ENCODE results near the gene ROBO4.

DNA sequence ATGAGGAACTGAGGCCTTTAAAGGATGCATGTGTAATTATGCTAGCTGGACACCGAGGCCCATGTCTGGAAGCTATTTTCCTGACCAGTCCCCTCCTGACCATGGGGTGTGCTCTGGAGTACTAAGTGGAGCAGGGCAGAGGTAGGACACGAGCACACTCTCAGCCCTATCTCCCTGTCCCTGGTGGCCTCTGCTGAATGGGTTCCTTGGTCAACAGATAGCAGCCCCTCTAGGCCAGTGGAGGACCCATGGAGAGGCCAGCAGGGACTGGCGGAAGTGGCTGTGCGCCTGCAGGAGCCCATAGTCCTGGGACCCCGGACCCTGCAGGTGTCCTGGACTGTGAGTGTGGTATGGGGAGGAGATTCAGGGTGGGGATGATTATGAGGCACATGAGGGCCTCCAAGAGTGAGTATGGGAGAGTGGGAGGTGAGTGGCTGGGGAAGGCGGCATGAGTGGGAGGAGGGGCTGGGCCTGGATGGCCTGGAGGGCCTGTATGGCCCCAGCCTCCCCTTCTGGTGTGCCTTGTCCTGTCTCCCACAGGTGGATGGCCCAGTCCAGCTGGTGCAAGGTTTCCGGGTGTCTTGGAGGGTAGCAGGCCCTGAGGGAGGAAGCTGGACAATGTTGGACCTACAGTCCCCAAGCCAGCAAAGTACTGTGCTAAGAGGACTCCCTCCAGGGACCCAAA is 23.0 kb downstream of the ROBO4 start:
- TF ChIP-seq, protein P1, sequence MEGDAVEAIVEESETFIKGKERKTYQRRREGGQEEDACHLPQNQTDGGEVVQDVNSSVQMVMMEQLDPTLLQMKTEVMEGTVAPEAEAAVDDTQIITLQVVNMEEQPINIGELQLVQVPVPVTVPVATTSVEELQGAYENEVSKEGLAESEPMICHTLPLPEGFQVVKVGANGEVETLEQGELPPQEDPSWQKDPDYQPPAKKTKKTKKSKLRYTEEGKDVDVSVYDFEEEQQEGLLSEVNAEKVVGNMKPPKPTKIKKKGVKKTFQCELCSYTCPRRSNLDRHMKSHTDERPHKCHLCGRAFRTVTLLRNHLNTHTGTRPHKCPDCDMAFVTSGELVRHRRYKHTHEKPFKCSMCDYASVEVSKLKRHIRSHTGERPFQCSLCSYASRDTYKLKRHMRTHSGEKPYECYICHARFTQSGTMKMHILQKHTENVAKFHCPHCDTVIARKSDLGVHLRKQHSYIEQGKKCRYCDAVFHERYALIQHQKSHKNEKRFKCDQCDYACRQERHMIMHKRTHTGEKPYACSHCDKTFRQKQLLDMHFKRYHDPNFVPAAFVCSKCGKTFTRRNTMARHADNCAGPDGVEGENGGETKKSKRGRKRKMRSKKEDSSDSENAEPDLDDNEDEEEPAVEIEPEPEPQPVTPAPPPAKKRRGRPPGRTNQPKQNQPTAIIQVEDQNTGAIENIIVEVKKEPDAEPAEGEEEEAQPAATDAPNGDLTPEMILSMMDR (IDR thresholded peaks at IDR 0.05 in 2 of 3, conservative IDR thresholded peaks at IDR 0.05 in 1 of 3; ENCODE audit: borderline replicate concordance in 1 of 3, insufficient read depth in 1 of 3, low read depth in 2 of 3, low read length in 2 of 3), result no peak
- TF ChIP-seq, protein P2, sequence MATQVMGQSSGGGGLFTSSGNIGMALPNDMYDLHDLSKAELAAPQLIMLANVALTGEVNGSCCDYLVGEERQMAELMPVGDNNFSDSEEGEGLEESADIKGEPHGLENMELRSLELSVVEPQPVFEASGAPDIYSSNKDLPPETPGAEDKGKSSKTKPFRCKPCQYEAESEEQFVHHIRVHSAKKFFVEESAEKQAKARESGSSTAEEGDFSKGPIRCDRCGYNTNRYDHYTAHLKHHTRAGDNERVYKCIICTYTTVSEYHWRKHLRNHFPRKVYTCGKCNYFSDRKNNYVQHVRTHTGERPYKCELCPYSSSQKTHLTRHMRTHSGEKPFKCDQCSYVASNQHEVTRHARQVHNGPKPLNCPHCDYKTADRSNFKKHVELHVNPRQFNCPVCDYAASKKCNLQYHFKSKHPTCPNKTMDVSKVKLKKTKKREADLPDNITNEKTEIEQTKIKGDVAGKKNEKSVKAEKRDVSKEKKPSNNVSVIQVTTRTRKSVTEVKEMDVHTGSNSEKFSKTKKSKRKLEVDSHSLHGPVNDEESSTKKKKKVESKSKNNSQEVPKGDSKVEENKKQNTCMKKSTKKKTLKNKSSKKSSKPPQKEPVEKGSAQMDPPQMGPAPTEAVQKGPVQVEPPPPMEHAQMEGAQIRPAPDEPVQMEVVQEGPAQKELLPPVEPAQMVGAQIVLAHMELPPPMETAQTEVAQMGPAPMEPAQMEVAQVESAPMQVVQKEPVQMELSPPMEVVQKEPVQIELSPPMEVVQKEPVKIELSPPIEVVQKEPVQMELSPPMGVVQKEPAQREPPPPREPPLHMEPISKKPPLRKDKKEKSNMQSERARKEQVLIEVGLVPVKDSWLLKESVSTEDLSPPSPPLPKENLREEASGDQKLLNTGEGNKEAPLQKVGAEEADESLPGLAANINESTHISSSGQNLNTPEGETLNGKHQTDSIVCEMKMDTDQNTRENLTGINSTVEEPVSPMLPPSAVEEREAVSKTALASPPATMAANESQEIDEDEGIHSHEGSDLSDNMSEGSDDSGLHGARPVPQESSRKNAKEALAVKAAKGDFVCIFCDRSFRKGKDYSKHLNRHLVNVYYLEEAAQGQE (IDR thresholded peaks at IDR 0.05; ENCODE audit: low read depth), result no peak
- TF ChIP-seq FOSL1 (IDR thresholded peaks at IDR 0.05; ENCODE audit: low read depth) (no peak), POLR2AphosphoS5 (IDR thresholded peaks at IDR 0.05; ENCODE audit: low read depth, low read length) (no peak), YY1 (IDR thresholded peaks at IDR 0.05; ENCODE audit: extremely low read depth, insufficient replicate concordance, low read depth, low read length) (no peak), RAD21 (IDR thresholded peaks at IDR 0.05; ENCODE audit: low read depth) (no peak), SIN3A (IDR thresholded peaks at IDR 0.05; ENCODE audit: low read depth) (no peak), JUND (IDR thresholded peaks at IDR 0.05) (no peak), EZH2phosphoT487 (IDR thresholded peaks at IDR 0.05; ENCODE audit: borderline replicate concordance) (no peak), EZH2 (IDR thresholded peaks at IDR 0.05) (no peak)
- TF ChIP-seq, protein P3, sequence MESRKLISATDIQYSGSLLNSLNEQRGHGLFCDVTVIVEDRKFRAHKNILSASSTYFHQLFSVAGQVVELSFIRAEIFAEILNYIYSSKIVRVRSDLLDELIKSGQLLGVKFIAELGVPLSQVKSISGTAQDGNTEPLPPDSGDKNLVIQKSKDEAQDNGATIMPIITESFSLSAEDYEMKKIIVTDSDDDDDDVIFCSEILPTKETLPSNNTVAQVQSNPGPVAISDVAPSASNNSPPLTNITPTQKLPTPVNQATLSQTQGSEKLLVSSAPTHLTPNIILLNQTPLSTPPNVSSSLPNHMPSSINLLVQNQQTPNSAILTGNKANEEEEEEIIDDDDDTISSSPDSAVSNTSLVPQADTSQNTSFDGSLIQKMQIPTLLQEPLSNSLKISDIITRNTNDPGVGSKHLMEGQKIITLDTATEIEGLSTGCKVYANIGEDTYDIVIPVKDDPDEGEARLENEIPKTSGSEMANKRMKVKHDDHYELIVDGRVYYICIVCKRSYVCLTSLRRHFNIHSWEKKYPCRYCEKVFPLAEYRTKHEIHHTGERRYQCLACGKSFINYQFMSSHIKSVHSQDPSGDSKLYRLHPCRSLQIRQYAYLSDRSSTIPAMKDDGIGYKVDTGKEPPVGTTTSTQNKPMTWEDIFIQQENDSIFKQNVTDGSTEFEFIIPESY (IDR thresholded peaks at IDR 0.05; ENCODE audit: extremely low read depth, insufficient replicate concordance, low read length), result no peak
- TF ChIP-seq, protein P4, sequence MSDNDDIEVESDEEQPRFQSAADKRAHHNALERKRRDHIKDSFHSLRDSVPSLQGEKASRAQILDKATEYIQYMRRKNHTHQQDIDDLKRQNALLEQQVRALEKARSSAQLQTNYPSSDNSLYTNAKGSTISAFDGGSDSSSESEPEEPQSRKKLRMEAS (IDR thresholded peaks at IDR 0.05), result no peak

Data from HCT116 (cell line).